HG03064 (cell line): Measurements from ENCODE around the gene CFAP20DC.
A peak's percentile ranks its signal among the peaks of the same experiment; 100 is the strongest.
"Not testable (repeated sequence)": the region's sequence is repeated elsewhere in the genome, so short reads cannot be mapped to it uniquely, and the experiment has no call there.

ENCODE experiments used
- ATAC-seq: cut with Tn5 transposase; IDR thresholded peaks from one replicate; pipeline ENCODE4 v1.9.1; 2021; ENCODE audit warnings: low read depth; ENCODE audit not compliant: unreplicated experiment

Gene CFAP20DC

DNA sequence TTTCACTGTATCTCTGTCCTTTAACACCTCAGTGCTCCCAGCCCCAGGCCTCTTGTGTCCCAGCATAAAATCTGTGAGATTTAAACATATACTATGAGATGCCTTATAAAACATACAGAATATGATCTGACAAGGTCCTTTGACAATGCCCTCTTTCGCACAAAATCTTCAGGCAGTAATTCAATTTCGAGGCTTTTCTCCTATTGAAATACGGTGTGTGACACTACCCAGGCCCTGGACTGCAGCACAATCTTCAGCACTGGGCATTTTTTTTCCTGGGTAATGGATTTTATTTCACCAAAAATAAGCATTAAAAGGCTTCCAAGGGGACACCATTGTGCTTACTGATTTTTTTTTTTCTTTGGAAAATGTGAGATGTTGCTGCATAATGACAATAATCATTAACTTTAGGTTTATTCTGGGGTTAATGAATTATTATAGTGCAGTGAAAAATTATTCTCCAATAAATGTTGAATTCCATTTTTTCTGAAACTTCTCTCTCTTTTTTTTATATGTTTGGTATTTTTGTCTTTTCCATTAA is 342.4 kb downstream of the CFAP20DC start:
- ATAC-seq, result no peak

DNA sequence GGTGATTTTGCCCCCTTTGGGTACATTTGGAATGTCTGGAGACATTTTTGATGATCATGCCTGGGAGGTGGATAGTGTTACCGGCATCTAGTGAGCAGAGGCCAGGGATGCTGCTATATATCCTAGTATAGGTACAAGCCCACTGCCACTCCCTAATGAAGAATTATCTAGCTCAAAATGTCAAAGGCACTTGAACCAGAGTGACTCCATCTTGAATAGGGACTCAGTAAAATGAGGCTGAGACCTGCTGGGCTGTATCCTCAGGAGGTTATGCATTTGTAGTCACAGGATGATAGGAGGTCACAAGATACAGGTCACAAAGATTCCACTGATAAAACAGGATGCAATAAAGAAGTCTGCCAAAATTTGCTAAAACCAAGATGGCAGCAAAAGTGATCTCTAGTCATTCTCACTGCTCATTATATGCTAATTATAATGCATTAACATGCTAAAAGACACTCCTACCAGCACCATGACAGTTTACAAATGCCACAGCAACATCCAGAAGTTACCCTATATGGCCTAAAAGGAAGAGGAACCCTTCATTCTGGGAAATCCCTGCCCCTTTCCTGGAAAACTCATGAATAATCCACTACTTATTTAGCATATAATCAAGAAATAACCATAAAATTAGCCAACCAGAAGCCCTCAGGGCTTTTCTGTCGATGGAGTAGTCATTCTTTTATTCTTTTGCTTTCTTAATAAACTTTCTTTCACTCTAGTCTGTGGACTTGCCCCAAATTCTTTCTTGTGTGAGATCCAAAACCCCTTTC is 343.2 kb downstream of the CFAP20DC start:
- ATAC-seq, result no peak

DNA sequence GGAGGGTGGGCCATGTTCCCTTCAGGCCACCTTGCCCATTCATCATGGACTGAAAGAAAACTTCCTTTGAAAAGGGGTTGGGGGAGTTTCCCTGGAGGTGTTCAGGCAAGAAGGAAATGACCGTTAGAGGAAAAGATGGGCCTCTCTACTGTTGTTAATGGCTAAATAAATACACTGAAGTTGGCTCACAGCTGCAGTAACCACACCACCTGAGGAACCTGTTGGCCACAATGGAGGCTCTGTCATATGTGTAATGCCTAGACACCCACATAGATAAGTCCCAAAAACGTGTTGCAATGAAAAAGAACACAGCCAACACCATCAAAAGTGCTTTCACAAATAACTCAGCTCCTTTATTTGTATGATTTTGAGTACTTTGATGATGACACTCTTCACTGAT is 345.1 kb downstream of the CFAP20DC start:
- ATAC-seq, result no peak

GRCh38 chr3:58704304-58704703 is 345.5 kb downstream of the CFAP20DC start:
- ATAC-seq, result not testable (repeated sequence)

DNA sequence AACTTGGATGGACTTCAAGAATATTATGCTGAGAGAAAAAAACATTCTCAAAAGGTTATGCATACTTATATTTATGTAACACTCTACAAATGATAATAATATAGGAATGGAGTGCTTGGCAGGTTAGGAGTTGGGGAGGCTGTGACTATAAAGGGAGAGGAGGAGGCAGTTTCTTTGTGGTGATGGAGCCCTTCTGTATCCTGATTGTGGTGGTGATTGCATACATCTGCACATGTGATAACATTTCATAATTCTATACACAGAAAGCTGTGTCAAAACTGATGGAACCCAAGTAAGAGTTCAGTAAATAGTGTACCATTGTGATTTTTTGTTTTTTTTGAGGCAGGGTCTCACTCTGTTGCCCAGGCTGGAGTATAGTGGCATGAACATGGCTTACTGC is 351.6 kb downstream of the CFAP20DC start:
- no peak for ATAC-seq

- peak; percentile 70 for ATAC-seq
These were observed 352.3 kb downstream of the CFAP20DC start for GRCh38 chr3:58697561-58697960.

DNA sequence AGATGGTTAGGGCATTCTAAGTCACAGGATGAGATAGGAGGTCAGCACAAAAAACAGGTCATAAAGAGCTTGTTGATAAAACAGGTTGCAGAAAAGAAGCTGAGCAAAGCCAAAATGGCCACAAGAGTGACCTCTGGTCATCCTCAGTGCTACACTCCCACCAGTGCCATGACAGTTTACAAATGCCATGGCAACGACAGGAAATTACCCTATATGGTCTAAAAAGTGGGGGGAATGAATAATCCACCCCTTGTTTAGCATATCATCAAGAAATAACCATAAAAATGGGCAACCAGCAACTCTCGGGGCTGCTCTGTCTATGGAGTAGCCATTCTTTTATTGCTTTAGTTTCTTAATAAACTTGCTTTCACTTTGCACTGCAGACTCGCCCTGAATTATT is 353.0 kb downstream of the CFAP20DC start:
- not testable (repeated sequence) for ATAC-seq

DNA sequence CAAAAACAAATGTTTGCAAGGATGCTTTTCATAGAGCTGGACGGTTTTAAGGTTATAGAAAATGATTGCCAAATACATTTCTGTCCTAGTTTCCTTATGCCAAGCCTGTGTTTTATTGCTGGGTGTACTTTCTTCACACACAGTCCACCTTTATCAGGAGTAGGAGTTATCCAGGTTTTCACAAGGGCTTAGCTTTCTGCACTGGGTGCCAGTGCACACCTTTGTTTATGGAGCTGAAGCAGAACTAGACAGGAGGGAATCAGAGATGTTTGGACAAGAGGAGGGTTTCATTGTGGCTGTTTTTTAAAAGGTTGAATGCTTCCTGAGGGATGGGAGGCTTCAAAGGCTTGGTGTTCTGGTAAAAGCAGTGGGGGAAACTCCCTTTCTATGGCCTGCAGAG is 353.7 kb downstream of the CFAP20DC start:
- ATAC-seq, result no peak

DNA sequence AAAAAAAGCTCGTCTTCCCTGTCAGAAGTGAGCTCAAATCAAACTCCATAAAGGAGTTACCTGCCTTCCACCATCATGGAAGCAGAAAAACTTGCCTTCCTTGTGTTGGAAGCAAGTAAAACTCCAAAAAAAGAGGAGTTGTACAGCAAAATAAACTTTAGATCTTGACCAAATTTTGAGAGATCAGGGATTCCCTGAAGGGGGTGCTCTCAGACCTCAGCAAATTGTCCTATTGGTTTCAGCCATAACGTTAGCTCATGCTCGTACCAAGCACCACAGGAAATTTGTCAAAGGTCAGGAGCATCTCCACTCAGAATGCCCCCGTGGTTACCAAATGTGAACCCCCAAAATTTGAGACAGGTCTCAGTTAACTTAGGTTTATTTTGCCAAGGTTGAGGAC is 354.5 kb downstream of the CFAP20DC start:
- not testable (repeated sequence) for ATAC-seq

DNA sequence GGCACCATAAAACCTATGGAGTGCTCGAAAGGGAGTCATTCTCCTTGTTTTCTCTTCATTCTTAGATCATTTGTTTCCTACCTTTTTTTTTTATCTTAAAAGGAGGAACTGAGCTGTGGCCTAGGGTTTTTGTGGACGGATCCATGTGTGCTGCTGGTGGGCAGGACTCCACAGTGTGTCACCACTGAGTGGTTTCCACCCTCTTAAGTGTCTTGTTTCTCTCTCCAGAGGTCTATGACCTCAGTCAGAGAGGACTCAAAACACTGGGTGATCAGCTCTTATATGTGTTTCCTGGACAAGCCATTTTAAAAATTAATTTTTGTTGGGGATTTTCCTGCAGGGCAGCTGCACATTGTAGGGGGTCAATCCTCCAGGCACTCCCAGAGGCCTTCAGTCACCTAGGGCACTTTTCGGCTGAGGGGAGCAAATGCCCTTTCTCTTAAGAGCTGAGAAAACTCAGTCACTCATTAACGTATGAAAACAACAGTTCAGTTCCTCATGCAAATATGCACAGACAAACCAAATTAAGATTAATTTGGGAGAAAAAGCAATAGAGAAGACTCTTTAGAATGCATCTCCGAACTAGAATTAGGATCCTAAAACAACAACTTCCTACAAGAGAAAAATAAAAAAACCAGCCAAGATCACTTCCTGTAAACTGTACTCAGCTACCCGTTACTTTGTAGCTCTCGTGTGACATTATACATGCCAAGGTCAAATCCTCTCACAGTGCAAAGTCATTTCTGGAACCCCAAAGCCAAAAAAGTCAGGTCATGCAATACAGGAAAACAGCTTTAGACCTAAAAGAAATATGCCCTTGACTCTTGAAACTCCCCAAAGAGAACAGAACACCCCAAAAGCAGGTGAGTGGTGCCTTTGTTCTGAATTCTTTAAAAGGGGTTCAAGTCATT is 355.6 kb downstream of the CFAP20DC start:
- no peak for ATAC-seq

- ATAC-seq, result no peak
These were observed 357.3 kb downstream of the CFAP20DC start for GRCh38 chr3:58692484-58692883.
